K562 (cell line): ENCODE measurements around the gene CUX1.

Source experiments
- BRCA1 ChIP-seq, 2 experiments: fragments of 450-650 bp in 1 of 2; sonication (generic) in 1 of 2; formaldehyde crosslinking in 1 of 2; IDR thresholded peaks; 2 replicates each; pipeline versions ENCODE4 v1.5.0 to v1.6.1; 2017 to 2020; ENCODE audit warnings: mild to moderate bottlenecking in 1 of 2, missing genetic modification reagents in 1 of 2
- FOXO4 ChIP-seq: fragments of 450-650 bp; formaldehyde crosslinking; IDR thresholded peaks from 2 replicates; pipeline ENCODE4 v1.4.0; 2020; ENCODE audit warnings: mild to moderate bottlenecking, moderate library complexity
- HNRNPK ChIP-seq: fragments of 200-400 bp; formaldehyde crosslinking; IDR thresholded peaks from one replicate; pipeline ENCODE4 v1.6.1; 2018; ENCODE audit warnings: mild to moderate bottlenecking, low read depth, low read length; ENCODE audit not compliant: poor library complexity, severe bottlenecking
- POLR2H ChIP-seq: IDR thresholded peaks from 2 replicates; pipeline ENCODE4 v1.6.1; 2016; ENCODE audit warnings: missing genetic modification characterization, low read depth, mild to moderate bottlenecking, control low read depth, missing compliant biosample characterization, moderate library complexity
- SFPQ ChIP-seq: fragments of 200-400 bp; formaldehyde crosslinking; IDR thresholded peaks from 2 replicates; pipeline ENCODE4 v1.6.1; 2017; ENCODE audit warnings: mild to moderate bottlenecking, low read depth, low read length, moderate library complexity
- XRCC5 ChIP-seq: fragments of 200-400 bp; formaldehyde crosslinking; IDR thresholded peaks from 2 replicates; pipeline ENCODE4 v1.6.1; 2017; ENCODE audit warnings: low read depth, mild to moderate bottlenecking, low read length
- ZNF318 ChIP-seq, 2 experiments: fragments of 450-650 bp; IDR thresholded peaks; 2 replicates each; pipeline ENCODE4 v1.6.1; 2016; ENCODE audit warnings: mild to moderate bottlenecking in 2 of 2, borderline replicate concordance in 1 of 2, low read depth in 1 of 2, moderate library complexity in 1 of 2
- TF ChIP-seq, protein P1 (sequence below): IDR thresholded peaks from 2 replicates; pipeline ENCODE4 v1.6.1; 2011; ENCODE audit warnings: borderline replicate concordance, low read depth, mild to moderate bottlenecking, moderate library complexity, low read length; ENCODE audit not compliant: insufficient read depth, poor library complexity, severe bottlenecking
- TF ChIP-seq, protein P2 (sequence below): sonication (generic); formaldehyde crosslinking; IDR thresholded peaks from 2 replicates; pipeline ENCODE4 v1.8.1; 2023; ENCODE audit warnings: mild to moderate bottlenecking, missing genetic modification reagents
- TF ChIP-seq, protein P3 (sequence below): sonication (generic); formaldehyde crosslinking; IDR thresholded peaks from 2 replicates; pipeline ENCODE4 v1.8.1; 2022; ENCODE audit warnings: missing genetic modification reagents

GRCh38 chr7:101916041-101916800, 98.8 kb downstream of the CUX1 start:
- no peak for TF ChIP-seq HNRNPK
- no peak for TF ChIP-seq XRCC5
- TF ChIP-seq FOXO4 (CRISPR knock-in tag), result no peak
- TF ChIP-seq ZNF318 (IDR thresholded peaks at IDR 0.05; ENCODE audit: borderline replicate concordance in 1 of 2, low read depth in 1 of 2), result no peak
- TF ChIP-seq, protein P1, sequence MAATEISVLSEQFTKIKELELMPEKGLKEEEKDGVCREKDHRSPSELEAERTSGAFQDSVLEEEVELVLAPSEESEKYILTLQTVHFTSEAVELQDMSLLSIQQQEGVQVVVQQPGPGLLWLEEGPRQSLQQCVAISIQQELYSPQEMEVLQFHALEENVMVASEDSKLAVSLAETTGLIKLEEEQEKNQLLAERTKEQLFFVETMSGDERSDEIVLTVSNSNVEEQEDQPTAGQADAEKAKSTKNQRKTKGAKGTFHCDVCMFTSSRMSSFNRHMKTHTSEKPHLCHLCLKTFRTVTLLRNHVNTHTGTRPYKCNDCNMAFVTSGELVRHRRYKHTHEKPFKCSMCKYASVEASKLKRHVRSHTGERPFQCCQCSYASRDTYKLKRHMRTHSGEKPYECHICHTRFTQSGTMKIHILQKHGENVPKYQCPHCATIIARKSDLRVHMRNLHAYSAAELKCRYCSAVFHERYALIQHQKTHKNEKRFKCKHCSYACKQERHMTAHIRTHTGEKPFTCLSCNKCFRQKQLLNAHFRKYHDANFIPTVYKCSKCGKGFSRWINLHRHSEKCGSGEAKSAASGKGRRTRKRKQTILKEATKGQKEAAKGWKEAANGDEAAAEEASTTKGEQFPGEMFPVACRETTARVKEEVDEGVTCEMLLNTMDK, result no peak
- no peak for TF ChIP-seq BRCA1 (IDR thresholded peaks at IDR 0.05)
- no peak for TF ChIP-seq BRCA1 (CRISPR knock-in tag; IDR thresholded peaks at IDR 0.05)
- no peak for TF ChIP-seq POLR2H (tag)
- no peak for TF ChIP-seq SFPQ
- TF ChIP-seq, protein P2, sequence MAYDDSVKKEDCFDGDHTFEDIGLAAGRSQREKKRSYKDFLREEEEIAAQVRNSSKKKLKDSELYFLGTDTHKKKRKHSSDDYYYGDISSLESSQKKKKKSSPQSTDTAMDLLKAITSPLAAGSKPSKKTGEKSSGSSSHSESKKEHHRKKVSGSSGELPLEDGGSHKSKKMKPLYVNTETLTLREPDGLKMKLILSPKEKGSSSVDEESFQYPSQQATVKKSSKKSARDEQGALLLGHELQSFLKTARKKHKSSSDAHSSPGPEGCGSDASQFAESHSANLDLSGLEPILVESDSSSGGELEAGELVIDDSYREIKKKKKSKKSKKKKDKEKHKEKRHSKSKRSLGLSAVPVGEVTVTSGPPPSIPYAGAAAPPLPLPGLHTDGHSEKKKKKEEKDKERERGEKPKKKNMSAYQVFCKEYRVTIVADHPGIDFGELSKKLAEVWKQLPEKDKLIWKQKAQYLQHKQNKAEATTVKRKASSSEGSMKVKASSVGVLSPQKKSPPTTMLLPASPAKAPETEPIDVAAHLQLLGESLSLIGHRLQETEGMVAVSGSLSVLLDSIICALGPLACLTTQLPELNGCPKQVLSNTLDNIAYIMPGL, result no peak
- TF ChIP-seq, protein P3, sequence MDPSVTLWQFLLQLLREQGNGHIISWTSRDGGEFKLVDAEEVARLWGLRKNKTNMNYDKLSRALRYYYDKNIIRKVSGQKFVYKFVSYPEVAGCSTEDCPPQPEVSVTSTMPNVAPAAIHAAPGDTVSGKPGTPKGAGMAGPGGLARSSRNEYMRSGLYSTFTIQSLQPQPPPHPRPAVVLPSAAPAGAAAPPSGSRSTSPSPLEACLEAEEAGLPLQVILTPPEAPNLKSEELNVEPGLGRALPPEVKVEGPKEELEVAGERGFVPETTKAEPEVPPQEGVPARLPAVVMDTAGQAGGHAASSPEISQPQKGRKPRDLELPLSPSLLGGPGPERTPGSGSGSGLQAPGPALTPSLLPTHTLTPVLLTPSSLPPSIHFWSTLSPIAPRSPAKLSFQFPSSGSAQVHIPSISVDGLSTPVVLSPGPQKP (CRISPR knock-in tag), result no peak
